Muscle layer of duodenum (tissue), 2 donors: ENCODE measurements around the gene FAM47E.

Experiments used
- H3K27ac ChIP-seq: one replicate; pipeline ENCODE4 v1.7.0; 2013; ENCODE audit warnings: mild to moderate bottlenecking, low read length
- H3K27me3 ChIP-seq: one replicate; pipeline ENCODE4 v1.7.0; 2013; ENCODE audit warnings: low read depth, mild to moderate bottlenecking, control low read depth, low read length
- H3K36me3 ChIP-seq, 2 donors: one replicate each; pipeline ENCODE4 v1.7.0; 2013; ENCODE audit warnings: low read length in 2 of 2, control low read depth in 1 of 2, mild to moderate bottlenecking in 1 of 2; ENCODE audit not compliant: insufficient read depth in 2 of 2, control insufficient read depth in 1 of 2
- H3K4me1 ChIP-seq, 2 donors: one replicate each; pipeline ENCODE4 v1.7.0; 2013; ENCODE audit warnings: low read length in 2 of 2, mild to moderate bottlenecking in 2 of 2, control low read depth in 1 of 2, moderate library complexity in 1 of 2; ENCODE audit not compliant: insufficient read depth in 2 of 2, control insufficient read depth in 1 of 2
- H3K4me3 ChIP-seq, 2 donors: one replicate each; pipeline ENCODE4 v1.7.0; 2013; ENCODE audit warnings: low read length in 2 of 2, low read depth in 1 of 2, mild to moderate bottlenecking in 1 of 2
- H3K9me3 ChIP-seq, 2 donors: one replicate each; pipeline ENCODE4 v1.7.0; 2013; ENCODE audit warnings: low read length in 2 of 2, control low read depth in 1 of 2, mild to moderate bottlenecking in 1 of 2; ENCODE audit not compliant: control insufficient read depth in 1 of 2
- donor health status: healthy.

Gene FAM47E

GRCh38 chr4:76315267-76315918, 63.9 kb downstream of the FAM47E start:
- Histone ChIP-seq H3K27me3 (no peaks in the 10 kb centered on the region), H3K36me3 (peaks cover 3 to 4% of the 10 kb centered on the region in 2 donors), H3K4me1 (no peaks in the 10 kb centered on the region), H3K4me3 (no peak overlapping the region), H3K9me3 (peaks cover 0 to under 1% of the 10 kb centered on the region in 2 donors), H3K27ac (no peak overlapping the region)

GRCh38 chr4:76316131-76316530, 64.6 kb downstream of the FAM47E start:
- Histone ChIP-seq H3K9me3 (peaks cover 0 to 5% of the 10 kb centered on the region in 2 donors), H3K4me1 (no peaks in the 10 kb centered on the region), H3K27me3 (no peaks in the 10 kb centered on the region), H3K27ac (no peak overlapping the region), H3K4me3 (no peak overlapping the region), H3K36me3 (no peaks in the 10 kb centered on the region)

- no peak overlapping the region for H3K27ac ChIP-seq
- H3K4me3 ChIP-seq, result no peak overlapping the region
- no peaks in the 10 kb centered on the region for H3K4me1 ChIP-seq
- no peaks in the 10 kb centered on the region for H3K36me3 ChIP-seq
- peaks cover 10 to 12% of the 10 kb centered on the region in 2 donors for H3K9me3 ChIP-seq
- no peaks in the 10 kb centered on the region for H3K27me3 ChIP-seq
These were observed 70.7 kb downstream of the FAM47E start for GRCh38 chr4:76322236-76322635.

- Histone ChIP-seq H3K27ac (no peak overlapping the region), H3K9me3 (peaks cover 10 to 12% of the 10 kb centered on the region in 2 donors), H3K4me1 (no peaks in the 10 kb centered on the region), H3K36me3 (no peaks in the 10 kb centered on the region), H3K27me3 (no peaks in the 10 kb centered on the region), H3K4me3 (no peak overlapping the region)
These were observed 73.6 kb downstream of the FAM47E start for GRCh38 chr4:76325072-76325471.

GRCh38 chr4:76326515-76326914, 75.0 kb downstream of the FAM47E start:
- Histone ChIP-seq H3K4me1 (no peaks in the 10 kb centered on the region), H3K4me3 (no peak overlapping the region), H3K27me3 (no peaks in the 10 kb centered on the region), H3K27ac (no peak overlapping the region), H3K36me3 (no peaks in the 10 kb centered on the region), H3K9me3 (peaks cover 7 to 10% of the 10 kb centered on the region in 2 donors)
